HepG2 (cell line): Measurements from ENCODE around the gene SPECC1L.

Experiments used
- CTCF ChIP-seq: sonication (generic); formaldehyde crosslinking; IDR thresholded peaks from 2 replicates; pipeline ENCODE4 v1.5.0; 2020; ENCODE audit warnings: mild to moderate bottlenecking, missing genetic modification reagents, moderate library complexity
- MTA1 ChIP-seq: sonication (generic); formaldehyde crosslinking; IDR thresholded peaks from 2 replicates; pipeline ENCODE4 v1.4.0; 2020; ENCODE audit warnings: missing genetic modification reagents, mild to moderate bottlenecking, borderline replicate concordance
- MYC ChIP-seq: sonication (generic); formaldehyde crosslinking; IDR thresholded peaks from 2 replicates; pipeline ENCODE4 v1.9.0; 2021; ENCODE audit warnings: missing genetic modification reagents, borderline replicate concordance
- NFYB ChIP-seq: sonication (generic); formaldehyde crosslinking; IDR thresholded peaks from 2 replicates; pipeline ENCODE4 v1.4.0; 2020; ENCODE audit warnings: missing genetic modification reagents
- POLR2AphosphoS5 ChIP-seq: IDR thresholded peaks from 2 replicates; pipeline ENCODE4 v1.6.1; 2012; ENCODE audit warnings: low read depth, low read length
- SMARCC2 ChIP-seq: fragments of 450-650 bp; IDR thresholded peaks from 2 replicates; pipeline ENCODE4 v1.6.1; 2017; ENCODE audit warnings: antibody characterized with exemption, mild to moderate bottlenecking
- TCF12 ChIP-seq, 2 experiments: fragments of 450-650 bp in 1 of 2; sonication (generic) in 1 of 2; formaldehyde crosslinking in 1 of 2; IDR thresholded peaks; 2 replicates each; pipeline versions ENCODE4 v1.6.1 to v1.8.0; 2017 to 2022; ENCODE audit warnings: antibody characterized with exemption in 1 of 2, mild to moderate bottlenecking in 1 of 2, missing genetic modification reagents in 1 of 2, moderate library complexity in 1 of 2
- ZFAT ChIP-seq: sonication (generic); formaldehyde crosslinking; conservative IDR thresholded peaks from 2 replicates; pipeline ENCODE4 v1.8.1; 2023; ENCODE audit warnings: missing genetic modification reagents, inconsistent platforms
- ZNF816 ChIP-seq: sonication (generic); formaldehyde crosslinking; IDR thresholded peaks from 2 replicates; pipeline ENCODE4 v1.8.0; 2022; ENCODE audit warnings: missing genetic modification reagents, mild to moderate bottlenecking, borderline replicate concordance

DNA sequence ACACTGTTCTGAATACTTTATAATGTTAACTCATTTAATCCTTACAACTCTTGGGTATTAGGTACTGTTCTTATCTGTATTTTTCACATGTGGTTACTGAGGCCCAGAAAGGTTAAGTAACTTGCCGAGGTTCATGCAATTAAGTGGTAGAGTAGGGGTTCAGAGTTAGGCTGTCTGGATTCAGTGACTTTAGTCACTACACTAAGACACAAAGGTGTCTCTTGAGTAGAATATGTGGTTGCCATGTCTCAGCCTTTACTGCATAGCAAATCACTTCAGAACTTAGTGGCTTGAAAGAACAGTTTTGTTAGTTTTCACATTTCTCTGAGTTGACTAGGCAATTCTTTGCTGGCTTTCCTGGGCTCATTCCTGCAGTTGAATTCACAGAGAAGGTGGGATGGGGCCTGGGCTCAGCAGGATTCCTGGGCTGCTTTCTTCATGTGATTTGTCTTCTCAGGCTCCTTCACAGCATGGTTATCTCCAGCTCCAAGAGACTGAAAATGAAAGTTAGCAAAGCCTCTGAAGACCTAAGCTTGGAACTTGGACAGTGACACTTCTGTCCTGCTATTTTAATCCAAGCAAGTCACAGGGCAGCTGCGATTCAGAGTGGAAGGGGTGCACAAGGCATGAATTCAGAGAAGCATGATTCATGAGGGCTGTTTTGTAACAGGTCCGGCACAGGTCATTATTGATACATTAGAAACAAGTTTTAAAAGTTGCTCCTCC is 68.3 kb downstream of the SPECC1L start:
- TF ChIP-seq ZNF816 (CRISPR knock-in tag) (no peak), ZFAT (CRISPR knock-in tag) (no peak), CTCF (no peak), NFYB (CRISPR knock-in tag) (no peak), POLR2AphosphoS5 (no peak), SMARCC2 (no peak), TCF12 (IDR thresholded peaks at IDR 0.05) (no peak), TCF12 (CRISPR knock-in tag; IDR thresholded peaks at IDR 0.05) (no peak), MYC (CRISPR knock-in tag) (no peak), MTA1 (CRISPR knock-in tag) (no peak)
